COLO668 (cell line): ENCODE measurements around the gene PARP12.

Source experiments
- DNase-seq: peaks from one replicate; lab custom pipeline; 2025; ENCODE audit not compliant: unreplicated experiment; lab: John Stamatoyannopoulos, UW

Gene PARP12

DNA sequence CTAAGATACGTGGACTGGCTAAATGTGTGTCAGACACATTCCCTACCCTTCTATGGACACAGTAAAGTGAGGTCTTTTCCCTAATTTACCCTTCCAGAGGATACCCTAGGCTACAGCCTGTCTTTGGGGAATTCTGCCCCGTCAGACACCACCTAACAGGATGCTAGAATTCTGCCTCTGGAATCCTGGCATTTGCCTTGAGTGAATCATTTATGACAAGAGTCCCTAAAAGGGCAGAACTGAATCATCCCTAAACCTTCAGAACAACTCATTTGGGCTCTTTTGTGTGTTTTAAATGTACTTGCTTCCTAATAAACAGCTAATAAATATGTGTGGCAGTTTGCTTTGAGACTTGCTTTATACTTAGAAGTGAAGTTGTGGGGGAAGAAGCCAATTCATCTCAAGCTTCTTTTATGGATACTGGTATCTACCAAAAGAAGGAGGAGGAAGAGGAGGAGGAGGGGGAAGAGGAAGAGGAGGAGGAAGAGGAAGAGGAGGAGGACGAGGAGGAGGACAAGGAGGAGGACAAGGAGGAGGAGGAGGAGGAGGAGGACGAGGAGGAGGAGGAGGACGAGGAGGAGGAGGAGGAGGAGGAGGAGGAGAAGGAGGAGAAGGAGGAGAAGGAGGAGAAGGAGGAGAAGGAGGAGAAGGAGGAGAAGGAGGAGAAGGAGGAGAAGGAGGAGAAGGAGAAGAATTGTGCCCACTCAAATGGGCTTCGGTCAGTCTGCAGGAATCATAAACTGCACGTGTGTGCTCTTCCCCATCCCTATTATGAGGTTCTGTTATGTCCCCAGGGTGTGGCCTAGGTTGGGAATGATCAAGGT is 27.1 kb downstream of the PARP12 start:
- DNase-seq: no peak

GRCh38 chr7:140034421-140034820 is 28.3 kb downstream of the PARP12 start:
- no peak for DNase-seq

GRCh38 chr7:140033779-140034363 is 28.9 kb downstream of the PARP12 start:
- no peak for DNase-seq

DNA sequence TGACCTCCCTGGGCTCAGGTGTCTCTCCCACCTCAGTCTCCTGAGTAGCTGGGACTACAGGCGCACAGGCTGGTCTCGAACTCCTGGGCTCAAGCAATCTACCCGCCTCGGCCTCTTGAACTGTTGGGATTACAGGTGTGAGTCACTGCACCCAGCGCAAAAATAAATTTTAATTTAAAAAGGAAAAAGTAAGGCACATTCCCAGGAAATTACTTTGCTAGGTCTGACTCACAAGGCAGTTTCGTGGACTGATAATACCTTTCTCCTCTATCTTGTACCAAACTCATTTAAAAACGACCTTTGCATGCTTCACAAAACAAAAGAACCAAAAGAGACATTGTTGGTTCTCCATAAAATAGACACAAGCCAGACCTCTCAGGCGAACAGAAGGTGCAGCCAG is 29.7 kb downstream of the PARP12 start:
- DNase-seq: no peak

DNA sequence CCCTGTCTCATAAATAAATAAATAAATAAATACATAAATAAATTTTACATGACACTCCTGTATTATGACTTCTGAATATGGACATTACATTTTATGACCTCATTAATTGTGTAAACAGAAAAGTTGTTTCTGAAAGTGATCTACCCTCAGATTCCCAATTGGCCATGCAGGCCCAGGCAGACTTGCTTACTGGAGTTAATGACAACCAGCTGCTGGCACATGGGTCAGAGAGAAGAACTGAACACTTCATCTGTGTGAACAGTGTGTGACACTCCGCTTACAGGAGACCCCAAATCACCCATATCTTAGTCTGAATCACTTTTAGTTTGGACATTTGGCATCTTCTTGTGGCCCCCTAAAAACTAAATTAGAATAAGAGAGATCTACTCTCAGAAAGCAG is 31.4 kb downstream of the PARP12 start:
- no peak for DNase-seq

- no peak for DNase-seq
Measured at GRCh38 chr7:140029072-140029471, 33.7 kb downstream of the PARP12 start.

GRCh38 chr7:140028311-140028710 is 34.4 kb downstream of the PARP12 start:
- no peak for DNase-seq

DNA sequence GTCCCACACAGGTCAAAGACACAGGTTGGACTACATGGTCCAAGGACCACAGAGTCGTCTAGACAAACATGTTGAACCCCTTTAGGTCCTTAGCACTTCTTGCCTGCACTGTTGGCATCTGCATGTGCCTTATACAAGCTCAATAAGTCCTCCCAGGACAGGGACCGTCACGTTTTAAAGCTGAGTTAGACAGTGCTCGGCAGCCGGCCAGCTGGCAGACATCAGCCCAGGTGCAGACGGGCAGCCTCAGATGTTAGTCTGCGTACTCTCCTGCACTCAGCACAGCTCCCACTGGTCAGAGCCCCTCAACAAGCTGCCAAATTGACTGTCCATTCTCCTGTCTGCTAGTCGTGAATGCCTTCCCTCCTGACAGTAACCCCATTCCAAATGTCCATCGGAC is 34.9 kb downstream of the PARP12 start:
- DNase-seq: no peak

GRCh38 chr7:140026935-140027334 is 35.8 kb downstream of the PARP12 start:
- no peak for DNase-seq

- DNase-seq: no peak
Measured at GRCh38 chr7:140025814-140026433, 36.8 kb downstream of the PARP12 start.

DNA sequence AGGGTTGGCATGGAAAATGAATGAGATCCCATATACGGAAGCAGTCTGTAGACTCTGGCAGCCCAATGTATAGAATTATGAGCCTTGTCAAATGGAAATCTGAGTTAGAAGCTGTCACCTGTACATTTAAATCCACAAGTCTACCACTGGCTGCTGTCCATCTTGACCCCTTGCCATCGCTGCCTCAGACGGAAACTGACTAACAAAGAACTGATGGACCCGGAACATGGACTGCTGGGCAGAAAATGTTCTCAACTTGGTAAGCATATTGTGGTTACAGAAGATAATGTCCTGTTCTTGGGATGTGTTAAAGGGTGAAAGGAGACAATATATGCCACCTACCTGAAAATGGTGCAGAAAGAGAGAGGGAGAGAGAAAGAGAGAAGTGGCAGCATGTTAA is 37.5 kb downstream of the PARP12 start:
- DNase-seq: no peak

- DNase-seq: no peak
Measured at GRCh38 chr7:140024585-140024984, 38.2 kb downstream of the PARP12 start.

GRCh38 chr7:140023728-140024127 is 39.0 kb downstream of the PARP12 start:
- no peak for DNase-seq

- no peak for DNase-seq
Measured at GRCh38 chr7:140022582-140023211, 40.1 kb downstream of the PARP12 start.

GRCh38 chr7:140021603-140022002 is 41.1 kb downstream of the PARP12 start:
- DNase-seq: no peak

DNA sequence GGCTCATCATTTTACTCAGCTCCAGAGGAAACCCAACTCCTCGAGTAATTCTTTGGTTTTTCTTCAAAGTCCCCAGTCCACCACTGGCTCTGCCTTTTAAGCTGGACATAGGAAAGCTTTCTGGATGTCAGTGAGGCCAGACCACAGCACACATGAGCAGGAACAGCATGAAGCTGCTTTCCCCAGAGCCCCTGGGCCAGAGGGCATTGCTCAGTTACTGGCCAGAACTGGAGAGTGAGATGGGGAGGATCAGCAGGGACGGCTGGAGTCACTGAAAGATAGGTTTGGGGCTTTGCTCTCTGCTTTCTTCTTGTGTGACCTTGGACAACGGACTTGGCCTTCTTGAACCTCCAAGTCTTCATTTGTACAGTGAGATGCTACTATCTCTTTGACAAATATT is 43.1 kb downstream of the PARP12 start:
- DNase-seq: no peak

DNA sequence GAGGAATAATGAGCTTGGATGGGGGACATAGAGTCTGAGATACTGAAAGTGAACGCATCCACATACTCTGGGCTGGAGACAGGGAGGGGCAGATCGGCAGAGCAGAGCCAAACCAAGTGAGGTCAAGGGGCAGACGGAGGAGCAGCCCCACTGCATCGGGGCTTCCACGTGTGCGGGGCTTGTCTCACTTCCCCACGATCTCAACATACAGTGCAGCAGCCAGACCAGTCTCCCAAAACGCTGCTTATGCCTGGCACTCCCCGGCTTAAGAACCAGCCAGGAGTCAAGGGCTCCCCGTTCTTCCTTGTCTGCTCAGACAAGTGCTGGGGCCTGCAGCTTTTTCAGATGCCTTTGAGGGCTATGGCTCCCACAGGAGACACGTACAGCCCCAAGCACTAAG is 43.6 kb downstream of the PARP12 start:
- DNase-seq: no peak

DNA sequence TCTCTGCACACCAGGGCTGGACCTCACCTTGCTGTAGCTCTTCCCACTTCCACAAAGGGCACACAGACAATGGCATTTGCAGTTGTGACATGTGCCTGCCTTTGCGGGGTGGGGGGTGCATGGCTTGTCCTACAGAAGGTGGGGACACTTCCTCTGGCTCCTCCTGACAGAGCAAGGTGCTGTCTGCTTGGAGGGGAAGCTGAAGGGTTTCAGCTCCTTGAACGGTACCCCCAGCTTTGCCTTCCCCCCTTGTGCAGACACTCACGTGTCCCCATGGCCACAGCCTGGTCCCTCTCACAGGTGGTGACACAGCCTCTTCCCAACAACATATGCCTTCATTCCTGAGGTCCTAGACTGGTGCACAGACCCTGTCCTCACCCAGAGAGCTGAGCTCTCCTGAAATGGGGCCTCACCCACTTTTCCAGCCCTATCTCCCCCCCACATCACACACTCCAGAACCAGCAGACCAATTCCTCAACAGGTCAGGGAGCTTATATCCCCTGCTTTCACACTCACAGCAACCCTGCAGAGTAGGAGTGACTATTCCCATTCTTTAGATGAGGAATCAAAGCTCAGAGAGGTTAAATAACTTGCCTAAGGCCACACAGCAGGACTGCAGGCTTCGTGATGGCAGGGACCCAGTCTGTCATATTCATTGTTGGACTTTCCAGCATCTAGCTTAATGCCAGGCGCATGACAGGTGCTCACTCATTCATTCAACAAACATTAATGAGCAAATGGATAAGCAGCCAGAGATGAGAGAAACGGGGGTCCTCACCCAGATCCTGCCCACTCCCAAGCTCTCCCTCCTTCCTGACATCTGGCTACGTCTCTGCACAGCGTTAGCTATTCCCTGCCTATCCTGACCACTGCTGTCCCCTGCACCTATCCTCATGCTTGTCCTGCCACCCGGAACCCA is 44.4 kb downstream of the PARP12 start:
- no peak for DNase-seq

GRCh38 chr7:140017543-140017942 is 45.2 kb downstream of the PARP12 start:
- DNase-seq: no peak

GRCh38 chr7:140017034-140017433 is 45.7 kb downstream of the PARP12 start:
- DNase-seq: no peak

DNA sequence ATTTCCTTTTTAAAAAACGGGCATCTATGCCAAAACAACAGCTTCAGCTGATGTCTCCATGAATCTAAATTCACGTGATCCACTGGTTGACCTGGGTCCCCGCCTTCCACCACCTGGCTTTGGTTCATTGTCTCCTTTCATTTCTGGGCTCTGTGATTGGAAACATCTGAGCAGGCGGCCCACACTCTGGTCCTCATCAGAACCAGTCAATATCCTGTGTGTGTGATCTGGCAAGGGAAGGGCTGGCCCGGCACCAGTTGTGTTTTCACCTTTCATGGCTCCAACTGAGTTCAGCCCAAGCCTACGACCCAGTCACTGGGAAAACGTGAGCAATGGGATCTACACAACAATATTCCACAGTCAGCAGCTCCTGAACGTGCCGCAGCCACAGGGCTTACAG is 46.2 kb downstream of the PARP12 start:
- no peak for DNase-seq
